Tibial nerve (tissue), 4 donors: ENCODE data around the gene DNAH6. TPM values are rescaled to one million over a fixed set of nuclear protein-coding genes. Genes with fewer than 3 reads are reported as not detected.

ENCODE experiments used
- DNase-seq, 2 donors: peaks; one replicate each; pipeline ENCODE4 v3.0.0-alpha.2; 2019; ENCODE audit warnings: low spot score in 2 of 2
- H3K27ac ChIP-seq, 4 donors: fragments of 200-600 bp; sonication (generic) in 3 of 4; one replicate each; pipeline ENCODE4 v1.5.1; 2017 to 2019; ENCODE audit warnings: mild to moderate bottlenecking in 1 of 4
- H3K27me3 ChIP-seq, 2 donors: fragments of 200-600 bp; sonication (generic) in 1 of 2; one replicate each; pipeline versions ENCODE4 v1.5.1 to v1.6.0; 2017 to 2019
- H3K36me3 ChIP-seq, 3 donors: fragments of 200-600 bp; sonication (generic); one replicate each; pipeline ENCODE4 v1.5.1; 2018 to 2019
- H3K4me1 ChIP-seq, 4 donors: fragments of 200-600 bp; sonication (generic) in 3 of 4; one replicate each; pipeline ENCODE4 v1.5.1; 2017 to 2019
- H3K4me3 ChIP-seq, 4 donors: fragments of 200-600 bp; sonication (generic) in 3 of 4; one replicate each; pipeline ENCODE4 v1.5.1; 2017 to 2019; ENCODE audit warnings: mild to moderate bottlenecking in 1 of 4, moderate library complexity in 1 of 4
- H3K9me3 ChIP-seq, 4 donors: fragments of 200-600 bp; sonication (generic) in 3 of 4; one replicate each; pipeline ENCODE4 v1.5.1; 2017 to 2019
- EP300 ChIP-seq, 2 donors: sonication (generic); formaldehyde crosslinking; IDR thresholded peaks; one replicate each; pipeline ENCODE4 v1.6.1; 2017; ENCODE audit warnings: antibody characterized with exemption in 2 of 2, mild to moderate bottlenecking in 1 of 2
- POLR2A ChIP-seq, 2 donors: fragments of 450-650 bp; IDR thresholded peaks; one replicate each; pipeline ENCODE4 v1.6.1; 2017; ENCODE audit warnings: antibody characterized with exemption in 2 of 2, mild to moderate bottlenecking in 2 of 2, moderate library complexity in 2 of 2
- WGBS, 2 donors: methylation state at CpG; one replicate each; pipeline ENCODE4 v1.1.5; 2018; 5-methylcytosine and 5-hydroxymethylcytosine counted together
- total RNA-seq, 4 donors: library from RNA; depleted of rRNA; stranded (reverse); fragments of >200 nt; gene quantifications; one replicate each; pipeline ENCODE4 v1.1.0, GENCODE V29; 2016
- TF ChIP-seq, protein P1 (sequence below), 5 experiments: fragments of 200-600 bp in 3 of 5; fragments of 450-650 bp in 2 of 5; sonication (generic) in 3 of 5; IDR thresholded peaks; one replicate each; pipeline ENCODE4 v1.5.1; 2016 to 2019; ENCODE audit warnings: antibody characterized with exemption in 5 of 5, mild to moderate bottlenecking in 3 of 5, moderate library complexity in 2 of 5

The DNAH6 gene
- total RNA-seq, 4 donors from 2014 or later, result 2.2 to 5.9 (median 2.7) TPM

DNA sequence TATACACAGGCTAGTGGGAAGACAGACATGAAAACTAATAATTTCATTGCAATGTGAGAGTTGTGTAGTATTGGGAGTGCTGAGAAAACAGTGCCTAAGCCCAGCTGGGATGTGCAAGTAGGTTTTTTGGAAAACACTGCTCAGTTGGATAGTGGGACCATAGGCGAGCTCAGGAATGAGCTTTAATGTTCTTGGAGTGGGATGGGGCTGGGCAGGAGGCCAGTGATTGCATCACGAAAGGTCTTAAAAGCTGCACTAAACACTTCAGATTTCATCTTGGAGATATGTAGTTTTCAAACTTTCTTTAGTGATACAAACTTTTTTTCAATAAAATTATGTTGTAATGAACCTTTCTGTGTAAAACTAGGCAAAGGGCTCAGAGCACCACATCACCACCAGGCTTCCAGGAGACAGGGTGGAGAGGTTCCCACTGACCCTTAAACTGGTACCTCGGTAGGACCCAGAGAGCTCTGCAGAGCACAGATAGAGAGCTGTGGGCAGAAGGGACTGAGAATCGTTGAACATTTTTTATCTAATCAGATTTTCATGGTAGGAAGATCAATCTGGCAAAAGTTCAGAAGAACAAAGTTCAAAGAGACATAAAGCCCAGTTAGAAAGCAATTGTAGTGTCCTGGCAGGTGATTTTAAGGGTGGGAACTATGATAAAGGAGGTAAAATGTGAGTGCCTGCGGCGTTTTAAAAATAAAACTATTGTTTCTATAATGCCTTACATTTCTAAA is 188.4 kb downstream of the DNAH6 start:
- WGBS, 2 donors, result 76 to 83% methylated on average over 6 of the region's 6 CpGs
- TF ChIP-seq, protein P1, sequence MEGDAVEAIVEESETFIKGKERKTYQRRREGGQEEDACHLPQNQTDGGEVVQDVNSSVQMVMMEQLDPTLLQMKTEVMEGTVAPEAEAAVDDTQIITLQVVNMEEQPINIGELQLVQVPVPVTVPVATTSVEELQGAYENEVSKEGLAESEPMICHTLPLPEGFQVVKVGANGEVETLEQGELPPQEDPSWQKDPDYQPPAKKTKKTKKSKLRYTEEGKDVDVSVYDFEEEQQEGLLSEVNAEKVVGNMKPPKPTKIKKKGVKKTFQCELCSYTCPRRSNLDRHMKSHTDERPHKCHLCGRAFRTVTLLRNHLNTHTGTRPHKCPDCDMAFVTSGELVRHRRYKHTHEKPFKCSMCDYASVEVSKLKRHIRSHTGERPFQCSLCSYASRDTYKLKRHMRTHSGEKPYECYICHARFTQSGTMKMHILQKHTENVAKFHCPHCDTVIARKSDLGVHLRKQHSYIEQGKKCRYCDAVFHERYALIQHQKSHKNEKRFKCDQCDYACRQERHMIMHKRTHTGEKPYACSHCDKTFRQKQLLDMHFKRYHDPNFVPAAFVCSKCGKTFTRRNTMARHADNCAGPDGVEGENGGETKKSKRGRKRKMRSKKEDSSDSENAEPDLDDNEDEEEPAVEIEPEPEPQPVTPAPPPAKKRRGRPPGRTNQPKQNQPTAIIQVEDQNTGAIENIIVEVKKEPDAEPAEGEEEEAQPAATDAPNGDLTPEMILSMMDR (IDR thresholded peaks at IDR 0.05), result no peak
- TF ChIP-seq POLR2A (IDR thresholded peaks at IDR 0.05), result no peak
- no peak for TF ChIP-seq EP300 (IDR thresholded peaks at IDR 0.05)
- H3K27me3 ChIP-seq, result no peaks in the 10 kb centered on the region
- H3K27ac ChIP-seq, result no peak overlapping the region
- DNase-seq, result no peak
- no peaks in the 10 kb centered on the region for H3K9me3 ChIP-seq
- no peaks in the 10 kb centered on the region for H3K4me1 ChIP-seq
- H3K36me3 ChIP-seq, result peaks cover 0 to 5% (median 0%) of the 10 kb centered on the region in 3 donors
- no peak overlapping the region for H3K4me3 ChIP-seq

DNA sequence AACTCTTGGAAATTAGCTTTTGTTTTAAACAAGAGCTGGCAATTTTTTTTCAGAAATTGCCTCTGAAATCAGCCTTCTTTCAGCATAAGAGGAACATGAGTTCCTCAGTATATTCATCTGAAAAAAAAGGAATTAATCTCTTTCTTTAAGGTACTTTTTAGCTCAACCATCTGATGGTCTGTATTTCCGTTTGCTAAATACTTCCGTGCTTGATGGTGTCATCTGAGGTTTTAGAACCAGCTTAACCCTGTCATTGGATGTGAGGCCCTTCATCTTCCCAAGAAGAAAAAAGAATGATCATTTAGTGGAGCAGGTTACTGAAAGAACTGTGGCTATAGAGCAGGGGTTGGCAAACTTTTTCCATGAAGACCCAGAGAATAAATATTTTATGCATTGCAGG is 189.6 kb downstream of the DNAH6 start:
- no peaks in the 10 kb centered on the region for H3K9me3 ChIP-seq
- H3K4me1 ChIP-seq, result no peaks in the 10 kb centered on the region
- peaks cover 0 to 5% (median 0%) of the 10 kb centered on the region in 3 donors for H3K36me3 ChIP-seq
- H3K27ac ChIP-seq, result no peak overlapping the region
- H3K27me3 ChIP-seq, result no peaks in the 10 kb centered on the region
- TF ChIP-seq POLR2A (IDR thresholded peaks at IDR 0.05) (no peak), EP300 (IDR thresholded peaks at IDR 0.05) (no peak)
- TF ChIP-seq, protein P1 (IDR thresholded peaks at IDR 0.05), result no peak
- WGBS, 2 donors, result 85% methylated on average over 2 of the region's 2 CpGs
- H3K4me3 ChIP-seq, result no peak overlapping the region
- DNase-seq, result no peak

DNA sequence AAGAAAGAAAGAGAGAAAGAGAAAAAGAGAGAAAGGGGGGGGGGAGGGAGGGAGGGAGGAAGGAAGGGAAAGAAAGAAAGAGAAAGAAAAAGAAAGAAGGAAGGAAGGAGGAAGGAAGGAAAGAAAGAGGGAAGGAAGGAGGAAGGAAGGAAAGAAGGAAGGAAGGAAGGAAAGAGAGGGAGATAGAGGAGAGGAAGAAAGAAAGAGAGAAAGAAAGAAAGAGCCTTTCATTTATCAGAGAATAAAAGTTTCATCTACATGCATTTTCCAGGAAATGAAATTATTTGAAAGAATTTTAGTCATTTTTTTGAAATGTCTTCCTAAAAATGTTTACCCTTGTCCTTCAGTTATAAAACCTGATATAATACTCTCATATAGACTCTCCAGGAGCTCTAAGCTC is 192.1 kb downstream of the DNAH6 start:
- no peak for DNase-seq
- no peak overlapping the region for H3K27ac ChIP-seq
- no peaks in the 10 kb centered on the region for H3K9me3 ChIP-seq
- H3K4me3 ChIP-seq, result no peak overlapping the region
- H3K36me3 ChIP-seq, result no peaks in the 10 kb centered on the region
- no peak for TF ChIP-seq EP300 (IDR thresholded peaks at IDR 0.05)
- TF ChIP-seq, protein P1 (IDR thresholded peaks at IDR 0.05), result no peak
- no peaks in the 10 kb centered on the region for H3K27me3 ChIP-seq
- no peaks in the 10 kb centered on the region for H3K4me1 ChIP-seq

DNA sequence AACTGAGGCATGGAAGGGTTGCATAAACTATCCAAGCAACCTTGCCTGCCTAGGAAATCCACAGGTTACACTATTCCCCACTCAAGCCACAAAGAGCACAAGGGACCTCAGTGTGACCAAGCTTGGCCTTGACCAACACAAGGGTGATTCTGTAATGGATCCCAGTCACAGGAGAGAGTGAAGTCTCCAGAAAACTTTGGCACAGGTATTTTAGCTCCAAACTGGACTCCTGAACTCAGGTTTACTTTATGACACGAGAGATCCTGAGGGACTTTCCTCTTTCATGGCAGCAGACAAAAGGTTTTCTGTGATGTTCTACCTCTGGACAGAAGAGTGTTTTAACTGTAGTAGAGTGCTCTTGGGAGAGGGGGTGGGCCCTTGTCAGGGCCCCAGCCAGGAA is 195.4 kb downstream of the DNAH6 start:
- no peaks in the 10 kb centered on the region for H3K36me3 ChIP-seq
- no peak overlapping the region for H3K4me3 ChIP-seq
- no peaks in the 10 kb centered on the region for H3K27me3 ChIP-seq
- no peak for DNase-seq
- TF ChIP-seq, protein P1 (IDR thresholded peaks at IDR 0.05), result no peak
- TF ChIP-seq EP300 (IDR thresholded peaks at IDR 0.05), result no peak
- TF ChIP-seq POLR2A (IDR thresholded peaks at IDR 0.05), result no peak
- WGBS, 2 donors, result 63 to 82% methylated on average over 1 of the region's 1 CpG
- H3K27ac ChIP-seq, result no peak overlapping the region
- no peaks in the 10 kb centered on the region for H3K9me3 ChIP-seq
- no peaks in the 10 kb centered on the region for H3K4me1 ChIP-seq

DNA sequence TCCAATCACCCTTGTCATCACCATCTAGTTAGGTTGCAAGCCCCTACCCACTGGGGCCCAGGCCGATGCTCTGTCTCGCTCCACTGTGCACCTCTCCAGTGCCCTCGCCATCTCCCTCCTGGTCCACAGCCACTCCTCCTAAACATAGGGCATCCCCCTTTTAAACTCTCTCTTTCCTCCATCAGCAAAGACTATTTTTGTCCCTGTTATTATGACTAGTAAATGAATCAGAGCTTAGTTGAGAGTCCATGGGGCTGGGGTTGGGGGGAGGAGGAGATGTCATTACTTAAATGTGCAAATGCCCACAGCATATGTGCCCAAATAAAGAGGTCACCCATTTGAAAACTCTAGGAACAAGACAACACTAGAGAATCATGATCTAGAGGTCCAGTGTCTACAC is 197.1 kb downstream of the DNAH6 start:
- H3K4me1 ChIP-seq, result no peaks in the 10 kb centered on the region
- no peak overlapping the region for H3K27ac ChIP-seq
- no peaks in the 10 kb centered on the region for H3K9me3 ChIP-seq
- 96 to 98% methylated on average over 3 of the region's 3 CpGs for WGBS, 2 donors
- no peak for DNase-seq
- no peaks in the 10 kb centered on the region for H3K27me3 ChIP-seq
- no peak for TF ChIP-seq POLR2A (IDR thresholded peaks at IDR 0.05)
- TF ChIP-seq, protein P1 (IDR thresholded peaks at IDR 0.05), result no peak
- TF ChIP-seq EP300 (IDR thresholded peaks at IDR 0.05), result no peak
- H3K36me3 ChIP-seq, result no peaks in the 10 kb centered on the region
- no peak overlapping the region for H3K4me3 ChIP-seq
